ENCODE data around the gene TEX2. TPM values are rescaled to one million over a fixed set of nuclear protein-coding genes. Genes with fewer than 3 reads are reported as not detected.
"Not testable (repeated sequence)": the region's sequence is repeated elsewhere in the genome, so short reads cannot be mapped to it uniquely, and the experiment has no call there.

The TEX2 gene
- total RNA-seq, 1 donor from 2014 or later, result 11.6 TPM

DNA sequence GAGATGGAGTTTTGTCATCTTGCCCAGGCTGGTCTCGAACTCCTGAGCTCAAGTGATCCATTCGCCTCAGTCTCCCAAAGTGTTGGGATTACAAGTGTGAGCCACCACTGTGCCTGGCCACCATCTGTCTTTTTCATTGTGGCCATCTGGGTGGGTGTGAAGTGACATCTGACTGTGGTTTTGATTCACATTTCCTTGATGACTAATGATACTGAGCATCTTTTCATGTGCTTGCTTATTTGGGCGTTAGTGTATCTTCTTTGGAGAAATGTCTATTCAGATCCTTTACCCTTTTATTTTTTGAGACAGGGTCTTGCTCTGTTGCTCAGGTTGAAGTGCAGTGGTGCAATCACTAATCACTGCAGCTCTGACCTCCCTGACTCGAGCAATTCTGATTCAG is 79.2 kb downstream of the TEX2 start:
- DNase-seq (ENCODE audit: low read depth), result no peak
- TF ChIP-seq CTCF (conservative IDR thresholded peaks at IDR 0.05; ENCODE audit: low read depth, low read length), result no peak

GRCh38 chr17:64182325-64183012 is 80.6 kb downstream of the TEX2 start:
- H3K4me3 ChIP-seq (ENCODE audit: low read depth, low read length), result no peak overlapping the region
- no peak for TF ChIP-seq CTCF (conservative IDR thresholded peaks at IDR 0.05; ENCODE audit: low read depth, low read length)
- DNase-seq (ENCODE audit: low read depth), result no peak

More for the DNA sequence above, 79.2 kb downstream of the TEX2 start:
- no peak overlapping the region for H3K4me3 ChIP-seq (ENCODE audit: low read depth, low read length)

- H3K4me3 ChIP-seq (ENCODE audit: low read depth, low read length), result no peak overlapping the region
- no peak for TF ChIP-seq CTCF (conservative IDR thresholded peaks at IDR 0.05; ENCODE audit: low read depth, low read length)
- DNase-seq (ENCODE audit: low read depth), result no peak
These were observed 82.7 kb downstream of the TEX2 start for GRCh38 chr17:64180089-64181073.

- H3K4me3 ChIP-seq (ENCODE audit: low read depth, low read length); DNase-seq (ENCODE audit: low read depth): not testable (repeated sequence)
These were observed 84.0 kb downstream of the TEX2 start for GRCh38 chr17:64179024-64179423.

DNA sequence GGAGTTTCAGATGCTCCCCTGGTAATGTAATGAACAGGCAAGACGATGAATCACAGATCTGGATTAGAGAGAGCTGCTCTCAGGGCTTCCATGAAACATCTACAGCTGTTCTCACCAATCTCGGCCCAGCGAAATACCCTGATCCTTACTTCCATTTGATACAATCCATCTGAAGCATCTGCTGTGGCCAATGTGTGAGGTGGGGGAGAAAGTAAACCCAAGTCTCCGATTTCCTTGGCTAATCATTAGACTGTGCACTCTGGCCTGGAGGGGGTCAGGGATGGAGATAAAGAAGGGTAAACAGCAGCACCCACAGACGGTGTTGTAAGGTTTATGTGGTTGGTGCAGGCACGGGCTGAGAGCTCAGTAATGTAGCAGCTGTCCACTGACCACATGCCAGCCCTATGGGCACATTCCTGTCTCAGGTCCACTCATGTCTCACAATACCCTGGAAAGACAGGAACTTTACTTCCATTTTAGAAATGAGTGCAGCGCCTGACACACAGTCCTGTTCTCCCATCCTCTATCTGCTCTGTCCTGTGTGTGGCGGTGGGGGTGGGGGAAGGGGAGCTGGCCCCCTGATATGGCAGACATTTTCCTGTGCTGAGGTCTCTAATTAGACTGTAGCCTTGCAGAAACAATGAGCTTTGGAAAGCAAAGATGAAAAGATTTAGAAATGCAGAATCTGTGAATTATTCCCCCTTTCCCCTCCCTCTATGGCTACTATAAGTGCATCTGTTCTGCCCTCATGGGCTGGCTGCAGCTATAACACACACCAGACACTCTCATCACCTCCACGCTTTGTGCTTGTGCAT is 84.8 kb downstream of the TEX2 start:
- DNase-seq (ENCODE audit: low read depth), result no peak
- TF ChIP-seq CTCF (conservative IDR thresholded peaks at IDR 0.05; ENCODE audit: low read depth, low read length), result no peak
- H3K4me3 ChIP-seq (ENCODE audit: low read depth, low read length), result no peak overlapping the region

DNA sequence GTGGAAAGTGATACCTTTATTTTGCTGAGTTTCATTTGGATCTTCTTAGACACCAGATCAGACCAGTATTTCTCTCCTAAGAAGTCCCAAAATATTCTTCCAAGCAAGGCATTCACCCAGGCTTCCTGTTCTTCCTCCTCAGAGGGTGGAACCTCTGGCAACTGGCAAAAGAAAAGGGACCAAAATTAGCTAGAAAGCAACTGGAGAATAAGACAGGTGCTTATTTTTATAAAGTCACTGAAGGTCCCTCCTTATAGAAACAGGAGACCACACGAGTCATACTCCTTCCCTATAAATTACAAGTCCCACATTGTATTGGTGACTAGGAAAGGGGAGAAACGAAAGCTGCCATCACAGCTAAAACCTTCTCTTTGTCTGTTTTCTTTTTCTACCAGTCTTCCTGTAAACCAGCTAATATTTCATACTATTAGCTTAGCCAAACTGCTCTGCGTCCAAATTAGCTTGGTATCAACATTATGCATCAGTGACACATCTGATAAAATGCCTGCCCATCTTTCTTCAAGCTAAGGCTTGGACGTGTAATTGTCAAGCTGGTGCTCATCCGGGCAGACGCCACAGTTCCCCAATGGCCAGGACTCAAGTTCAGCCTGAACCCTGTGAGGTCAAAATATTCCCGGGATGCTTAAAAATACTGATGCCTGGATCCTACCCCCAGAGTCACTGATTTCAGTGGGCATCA is 85.6 kb downstream of the TEX2 start:
- DNase-seq (ENCODE audit: low read depth), result no peak
- no peak for TF ChIP-seq CTCF (conservative IDR thresholded peaks at IDR 0.05; ENCODE audit: low read depth, low read length)
- H3K4me3 ChIP-seq (ENCODE audit: low read depth, low read length), result no peak overlapping the region
